ENCODE measurements around the gene KIR3DL1.
"Not testable (repeated sequence)": the region's sequence is repeated elsewhere in the genome, so short reads cannot be mapped to it uniquely, and the experiment has no call there.

KIR3DL1 gene

GRCh38 chr19:54832496-54832895 lies 16.2 kb downstream of the KIR3DL1 start, which contains the start of gene KIR2DS4:
KIR2DS4 (plus strand) TSS chr19:54832676.
- not testable (repeated sequence) for H3K4me1 ChIP-seq (ENCODE audit: insufficient read depth, low read length); H3K27me3 ChIP-seq (ENCODE audit: insufficient read depth, low read length); H3K36me3 ChIP-seq (ENCODE audit: insufficient read depth, low read length); H2AFZ ChIP-seq (ENCODE audit: low read depth, low read length); H3K9me3 ChIP-seq (ENCODE audit: low read length); H3K4me3 ChIP-seq (ENCODE audit: low read length)

- H3K9me3 ChIP-seq (ENCODE audit: low read length); H3K36me3 ChIP-seq (ENCODE audit: insufficient read depth, low read length); H3K27me3 ChIP-seq (ENCODE audit: insufficient read depth, low read length); H3K4me3 ChIP-seq (ENCODE audit: low read length); H3K4me1 ChIP-seq (ENCODE audit: insufficient read depth, low read length); H2AFZ ChIP-seq (ENCODE audit: low read depth, low read length): not testable (repeated sequence)
Measured at GRCh38 chr19:54835126-54835525, 18.9 kb downstream of the KIR3DL1 start.

- H2AFZ ChIP-seq (ENCODE audit: low read depth, low read length); H3K4me1 ChIP-seq (ENCODE audit: insufficient read depth, low read length); H3K4me3 ChIP-seq (ENCODE audit: low read length); H3K9me3 ChIP-seq (ENCODE audit: low read length); H3K36me3 ChIP-seq (ENCODE audit: insufficient read depth, low read length); H3K27me3 ChIP-seq (ENCODE audit: insufficient read depth, low read length): not testable (repeated sequence)
Measured at GRCh38 chr19:54837522-54837921, 21.3 kb downstream of the KIR3DL1 start.

- H3K4me1 ChIP-seq (ENCODE audit: insufficient read depth, low read length); H3K4me3 ChIP-seq (ENCODE audit: low read length); H2AFZ ChIP-seq (ENCODE audit: low read depth, low read length); H3K27me3 ChIP-seq (ENCODE audit: insufficient read depth, low read length); H3K36me3 ChIP-seq (ENCODE audit: insufficient read depth, low read length); H3K9me3 ChIP-seq (ENCODE audit: low read length): not testable (repeated sequence)
Measured at GRCh38 chr19:54843171-54843570, 26.9 kb downstream of the KIR3DL1 start.

- not testable (repeated sequence) for H2AFZ ChIP-seq (ENCODE audit: low read depth, low read length); H3K4me3 ChIP-seq (ENCODE audit: low read length); H3K27me3 ChIP-seq (ENCODE audit: insufficient read depth, low read length); H3K36me3 ChIP-seq (ENCODE audit: insufficient read depth, low read length); H3K4me1 ChIP-seq (ENCODE audit: insufficient read depth, low read length); H3K9me3 ChIP-seq (ENCODE audit: low read length)
Measured at GRCh38 chr19:54850061-54850640, 33.9 kb downstream of the KIR3DL1 start, which contains the start of gene KIR3DL2. KIR3DL2 (plus strand) TSS chr19:54850443; CDS start chr19:54850476, 33 bp downstream.

- Histone ChIP-seq H2AFZ (ENCODE audit: low read depth, low read length) (no peak overlapping the region), H3K27me3 (ENCODE audit: insufficient read depth, low read length) (peaks cover 6% of the 10 kb centered on the region), H3K36me3 (ENCODE audit: insufficient read depth, low read length) (no peaks in the 10 kb centered on the region), H3K4me3 (ENCODE audit: low read length) (no peak overlapping the region), H3K4me1 (ENCODE audit: insufficient read depth, low read length) (no peaks in the 10 kb centered on the region), H3K9me3 (ENCODE audit: low read length) (no peaks in the 10 kb centered on the region)
Measured at GRCh38 chr19:54850930-54851329, 34.7 kb downstream of the KIR3DL1 start.

- no peaks in the 10 kb centered on the region for H3K36me3 ChIP-seq (ENCODE audit: insufficient read depth, low read length)
- no peaks in the 10 kb centered on the region for H3K9me3 ChIP-seq (ENCODE audit: low read length)
- H3K4me1 ChIP-seq (ENCODE audit: insufficient read depth, low read length), result no peaks in the 10 kb centered on the region
- H3K27me3 ChIP-seq (ENCODE audit: insufficient read depth, low read length), result peaks cover 6% of the 10 kb centered on the region
- H3K4me3 ChIP-seq (ENCODE audit: low read length), result no peak overlapping the region
- no peak overlapping the region for H2AFZ ChIP-seq (ENCODE audit: low read depth, low read length)
Measured at GRCh38 chr19:54851353-54851752, 35.1 kb downstream of the KIR3DL1 start.

- not testable (repeated sequence) for H3K4me3 ChIP-seq (ENCODE audit: low read length); H3K27me3 ChIP-seq (ENCODE audit: insufficient read depth, low read length); H3K36me3 ChIP-seq (ENCODE audit: insufficient read depth, low read length); H3K4me1 ChIP-seq (ENCODE audit: insufficient read depth, low read length); H3K9me3 ChIP-seq (ENCODE audit: low read length); H2AFZ ChIP-seq (ENCODE audit: low read depth, low read length)
Measured at GRCh38 chr19:54855241-54855640, 39.0 kb downstream of the KIR3DL1 start.

GRCh38 chr19:54858476-54858875 lies 42.2 kb downstream of the KIR3DL1 start:
- not testable (repeated sequence) for H3K4me3 ChIP-seq (ENCODE audit: low read length); H3K36me3 ChIP-seq (ENCODE audit: insufficient read depth, low read length); H3K9me3 ChIP-seq (ENCODE audit: low read length); H3K27me3 ChIP-seq (ENCODE audit: insufficient read depth, low read length); H2AFZ ChIP-seq (ENCODE audit: low read depth, low read length); H3K4me1 ChIP-seq (ENCODE audit: insufficient read depth, low read length)

GRCh38 chr19:54859421-54859820 lies 43.2 kb downstream of the KIR3DL1 start:
- not testable (repeated sequence) for H3K36me3 ChIP-seq (ENCODE audit: insufficient read depth, low read length); H3K9me3 ChIP-seq (ENCODE audit: low read length); H3K4me1 ChIP-seq (ENCODE audit: insufficient read depth, low read length); H3K27me3 ChIP-seq (ENCODE audit: insufficient read depth, low read length); H2AFZ ChIP-seq (ENCODE audit: low read depth, low read length); H3K4me3 ChIP-seq (ENCODE audit: low read length)

GRCh38 chr19:54863459-54863858 lies 47.2 kb downstream of the KIR3DL1 start:
- H3K36me3 ChIP-seq (ENCODE audit: insufficient read depth, low read length); H3K9me3 ChIP-seq (ENCODE audit: low read length); H3K4me1 ChIP-seq (ENCODE audit: insufficient read depth, low read length); H3K4me3 ChIP-seq (ENCODE audit: low read length); H2AFZ ChIP-seq (ENCODE audit: low read depth, low read length); H3K27me3 ChIP-seq (ENCODE audit: insufficient read depth, low read length): not testable (repeated sequence)

GRCh38 chr19:54871696-54872095 lies 55.4 kb downstream of the KIR3DL1 start:
- Histone ChIP-seq H3K4me3 (ENCODE audit: low read length) (no peak overlapping the region), H3K27me3 (ENCODE audit: insufficient read depth, low read length) (no peaks in the 10 kb centered on the region), H3K9me3 (ENCODE audit: low read length) (no peaks in the 10 kb centered on the region), H3K36me3 (ENCODE audit: insufficient read depth, low read length) (no peaks in the 10 kb centered on the region), H2AFZ (ENCODE audit: low read depth, low read length) (no peak overlapping the region), H3K4me1 (ENCODE audit: insufficient read depth, low read length) (no peaks in the 10 kb centered on the region)

GRCh38 chr19:54873990-54874389 lies 57.7 kb downstream of the KIR3DL1 start, which contains the start of gene FCAR:
FCAR (plus strand) TSS chr19:54874235; CDS start chr19:54874290, 55 bp downstream.
- Histone ChIP-seq H3K36me3 (ENCODE audit: insufficient read depth, low read length) (no peaks in the 10 kb centered on the region), H2AFZ (ENCODE audit: low read depth, low read length) (no peak within 1 kb of the TSS), H3K9me3 (ENCODE audit: low read length) (no peaks in the 10 kb centered on the region), H3K4me1 (ENCODE audit: insufficient read depth, low read length) (no peaks in the 10 kb centered on the region), H3K4me3 (ENCODE audit: low read length) (no peak within 1 kb of the TSS), H3K27me3 (ENCODE audit: insufficient read depth, low read length) (no peaks in the 10 kb centered on the region)

- no peaks in the 10 kb centered on the region for H3K36me3 ChIP-seq (ENCODE audit: insufficient read depth, low read length)
- H3K4me3 ChIP-seq (ENCODE audit: low read length), result no peak overlapping the region
- H3K4me1 ChIP-seq (ENCODE audit: insufficient read depth, low read length), result no peaks in the 10 kb centered on the region
- H3K27me3 ChIP-seq (ENCODE audit: insufficient read depth, low read length), result no peaks in the 10 kb centered on the region
- H3K9me3 ChIP-seq (ENCODE audit: low read length), result no peaks in the 10 kb centered on the region
- no peak overlapping the region for H2AFZ ChIP-seq (ENCODE audit: low read depth, low read length)
Measured at GRCh38 chr19:54875506-54875905, 59.2 kb downstream of the KIR3DL1 start.
